Stimulated activated naive CD8-positive, alpha-beta T cell treated with anti-CD3 and anti-CD28 coated beads, Interleukin-15, Interleukin-2, amounts not matched to agents 100 ng/mL and 50 ng/mL, for 24 hours (primary cell): ENCODE measurements around the gene IRF1.

Experiments used
- H3K27ac Mint-ChIP-seq: one replicate; pipeline ENCODE4 v1.8.0; 2021; ENCODE audit warnings: mild to moderate bottlenecking, mixed read lengths
- H3K27me3 Mint-ChIP-seq: one replicate; pipeline ENCODE4 v1.8.0; 2021; ENCODE audit warnings: mixed read lengths
- H3K36me3 Mint-ChIP-seq: one replicate; pipeline ENCODE4 v1.8.0; 2021; ENCODE audit warnings: low read depth, mixed read lengths
- H3K4me1 Mint-ChIP-seq: one replicate; pipeline ENCODE4 v1.8.0; 2021; ENCODE audit warnings: low read depth, mixed read lengths
- H3K4me3 Mint-ChIP-seq: one replicate; pipeline ENCODE4 v1.8.0; 2021; ENCODE audit warnings: mild to moderate bottlenecking, mixed read lengths
- H3K9me3 Mint-ChIP-seq: one replicate; pipeline ENCODE4 v1.8.0; 2021; ENCODE audit warnings: mixed read lengths

The IRF1 gene

DNA sequence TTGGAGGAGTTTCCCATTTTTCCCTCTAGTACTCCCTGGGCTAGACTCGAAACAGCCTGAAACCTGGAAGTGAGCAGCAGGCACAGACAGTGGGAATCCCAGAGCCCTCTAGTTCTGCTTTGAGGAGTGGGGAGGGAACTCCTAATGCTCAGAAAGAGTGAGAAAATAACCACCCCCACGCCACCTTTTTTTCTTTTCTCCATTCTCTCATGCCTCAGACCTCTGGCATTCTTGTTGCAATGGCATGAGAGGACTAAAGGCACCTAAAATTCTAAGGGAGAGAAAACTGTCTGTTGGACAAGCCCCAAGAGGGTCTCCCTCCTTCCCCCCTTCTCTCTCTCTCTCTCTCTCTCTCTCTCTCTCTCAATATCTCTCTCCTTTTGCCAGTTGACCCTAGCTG lies 15.1 kb upstream of the IRF1 start:
- Mint-ChIP-seq H3K27ac (no peak overlapping the region), H3K27me3 (peaks cover 21% of the 10 kb centered on the region), H3K9me3 (no peaks in the 10 kb centered on the region), H3K36me3 (no peaks in the 10 kb centered on the region), H3K4me1 (peaks cover 24% of the 10 kb centered on the region), H3K4me3 (no peak overlapping the region)

DNA sequence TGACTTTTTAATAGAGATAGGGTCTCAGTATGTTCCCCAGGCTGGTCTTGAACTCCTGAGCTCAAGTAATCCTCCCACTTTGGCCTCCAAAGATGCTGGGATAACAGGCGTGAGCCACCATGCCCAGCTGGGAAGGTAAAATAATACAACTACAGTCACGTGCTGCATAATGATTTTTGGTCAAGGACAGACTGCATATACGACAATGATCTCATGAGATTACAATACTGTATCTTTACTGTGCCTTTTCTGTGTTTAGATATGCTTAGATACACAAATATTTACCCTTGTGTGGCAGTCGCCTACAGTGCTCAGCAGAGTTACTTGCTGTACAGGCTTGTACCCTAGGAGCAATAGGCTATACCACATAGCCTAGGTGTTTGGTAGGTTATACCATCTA lies 14.2 kb upstream of the IRF1 start:
- H3K27me3 Mint-ChIP-seq = peaks cover 17% of the 10 kb centered on the region
- H3K4me1 Mint-ChIP-seq = peaks cover 24% of the 10 kb centered on the region
- H3K9me3 Mint-ChIP-seq = no peaks in the 10 kb centered on the region
- no peaks in the 10 kb centered on the region for H3K36me3 Mint-ChIP-seq
- H3K27ac Mint-ChIP-seq = no peak overlapping the region
- H3K4me3 Mint-ChIP-seq = no peak overlapping the region

DNA sequence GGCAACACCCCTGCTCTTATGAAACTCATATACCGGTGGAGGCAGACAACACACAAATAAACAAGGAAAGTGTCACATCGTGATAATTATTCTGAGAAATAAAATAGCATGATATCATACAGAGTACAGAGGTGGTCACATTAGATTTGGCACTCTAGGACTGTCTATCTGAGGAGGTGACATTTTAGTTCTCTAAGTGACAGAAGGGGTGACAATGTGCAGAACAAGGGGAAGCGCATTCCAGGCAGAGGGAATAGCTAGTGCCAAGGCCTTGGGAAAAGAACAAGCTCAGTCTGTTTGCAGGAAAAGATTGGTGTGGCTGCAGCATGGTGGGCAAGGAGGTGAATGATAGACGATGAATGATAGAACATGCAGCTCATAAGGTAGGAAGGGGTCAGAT lies 12.7 kb upstream of the IRF1 start:
- Mint-ChIP-seq H3K4me1 (peaks cover 17% of the 10 kb centered on the region), H3K27ac (no peak overlapping the region), H3K27me3 (peaks cover 8% of the 10 kb centered on the region)

DNA sequence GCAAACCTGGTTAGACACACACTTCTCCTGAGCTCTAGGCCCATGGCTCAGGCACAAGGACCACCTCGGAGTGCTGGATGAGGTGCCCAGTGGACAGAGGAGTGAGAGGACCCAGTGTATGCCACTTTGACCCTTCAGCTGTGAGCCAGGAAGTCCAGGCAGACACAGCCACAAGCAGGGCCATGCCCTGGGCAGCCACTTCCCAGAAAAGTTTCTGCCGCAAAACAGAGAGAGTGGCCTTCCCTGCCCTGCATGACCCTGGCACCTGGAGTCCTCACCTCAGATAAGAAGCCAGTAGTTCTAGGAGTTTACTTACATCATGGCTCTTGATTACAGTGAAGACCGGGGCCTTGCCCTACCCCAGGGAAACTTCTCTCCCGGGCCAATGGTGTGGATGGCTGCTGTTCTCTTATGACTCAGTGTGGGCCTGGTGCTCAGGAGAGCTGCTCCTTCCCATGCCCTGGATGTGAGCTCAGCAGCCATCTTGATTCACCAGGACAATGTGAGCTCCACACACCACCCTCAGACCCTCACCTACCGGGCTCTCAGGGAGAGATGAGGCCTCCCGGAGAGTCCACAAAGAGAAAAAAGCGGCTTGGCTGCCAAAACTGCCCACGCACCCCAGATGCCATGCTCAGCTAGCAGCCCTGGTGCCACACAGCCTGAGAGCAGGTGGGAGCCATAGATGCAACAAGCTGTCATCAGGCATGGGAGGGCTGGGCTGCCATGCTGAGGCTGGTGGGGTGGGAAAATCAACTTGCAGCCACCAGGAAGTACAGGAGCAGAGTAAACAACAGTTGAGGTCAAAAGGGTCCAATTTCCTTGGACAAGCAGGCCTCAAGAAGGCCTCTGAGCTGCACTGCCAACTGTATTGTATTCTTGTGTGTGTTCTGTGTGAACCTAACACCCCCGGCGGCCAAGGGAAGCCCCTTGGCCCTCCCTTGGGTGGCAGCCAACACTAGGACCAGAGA lies 11.7 kb upstream of the IRF1 start:
- Mint-ChIP-seq H3K4me3 (no peak overlapping the region), H3K36me3 (no peaks in the 10 kb centered on the region), H3K27me3 (peaks cover under 1% of the 10 kb centered on the region), H3K27ac (no peak overlapping the region), H3K9me3 (no peaks in the 10 kb centered on the region), H3K4me1 (peaks cover 27% of the 10 kb centered on the region)

More for the DNA sequence above, 12.7 kb upstream of the IRF1 start:
- no peaks in the 10 kb centered on the region for H3K36me3 Mint-ChIP-seq
- no peaks in the 10 kb centered on the region for H3K9me3 Mint-ChIP-seq
- no peak overlapping the region for H3K4me3 Mint-ChIP-seq

DNA sequence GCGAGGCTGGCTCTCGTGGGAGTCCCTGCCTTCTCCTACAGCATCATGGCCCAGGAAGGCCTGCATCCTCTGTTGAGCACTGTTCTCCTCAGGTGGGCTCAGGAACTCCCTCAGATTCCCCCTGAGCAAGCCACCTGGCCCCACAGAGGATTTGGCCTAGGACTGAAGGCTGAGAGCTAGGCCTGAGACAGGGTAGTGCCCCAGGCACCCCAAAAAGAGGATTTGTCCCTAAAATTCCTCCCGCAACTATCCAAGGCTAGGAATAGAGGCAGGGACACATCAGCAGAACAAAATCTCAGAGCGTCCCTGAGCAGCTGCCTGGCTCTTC lies 11.0 kb upstream of the IRF1 start:
- Mint-ChIP-seq H3K4me3 (no peak overlapping the region), H3K4me1 (peaks cover 30% of the 10 kb centered on the region), H3K9me3 (no peaks in the 10 kb centered on the region), H3K27me3 (no peaks in the 10 kb centered on the region), H3K36me3 (no peaks in the 10 kb centered on the region), H3K27ac (no peak overlapping the region)

DNA sequence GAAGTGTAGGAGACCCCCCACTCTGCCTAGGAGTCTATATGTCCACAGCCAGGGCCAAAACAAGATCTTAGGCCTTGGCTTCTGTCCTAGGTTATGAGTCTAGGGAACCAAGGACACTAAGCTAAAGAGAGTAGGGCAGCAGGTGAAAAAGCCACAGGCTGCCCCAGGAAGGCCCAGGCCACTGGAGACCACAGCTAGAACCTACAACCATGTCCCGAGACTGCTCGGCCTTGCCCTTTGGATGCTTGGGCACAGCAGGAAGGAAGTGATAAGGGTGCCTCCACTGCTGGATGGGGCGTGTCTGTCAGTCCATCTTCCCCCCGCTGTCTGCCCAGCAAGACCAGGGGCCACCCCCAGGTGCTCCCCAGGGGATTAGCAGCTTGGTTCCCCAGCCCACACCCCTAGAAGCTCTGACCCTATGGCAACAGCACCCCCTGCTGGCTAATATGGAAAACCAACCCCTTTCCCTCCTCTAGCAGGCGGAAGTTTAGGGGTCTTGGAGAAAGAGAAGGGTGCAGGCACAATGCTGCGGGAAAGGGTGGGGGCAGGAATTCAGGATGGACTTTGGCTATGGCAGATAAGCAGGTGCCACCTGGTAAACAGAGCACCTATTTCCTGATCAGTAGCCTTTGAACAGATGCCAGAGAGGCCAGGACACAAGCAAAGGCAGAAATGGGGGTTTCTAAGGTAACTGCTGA lies 10.5 kb upstream of the IRF1 start:
- H3K27me3 Mint-ChIP-seq = no peaks in the 10 kb centered on the region
- no peaks in the 10 kb centered on the region for H3K9me3 Mint-ChIP-seq
- H3K4me3 Mint-ChIP-seq = no peak overlapping the region
- H3K27ac Mint-ChIP-seq = peak overlapping the region; percentile 54
- no peaks in the 10 kb centered on the region for H3K36me3 Mint-ChIP-seq
- H3K4me1 Mint-ChIP-seq = peaks cover 30% of the 10 kb centered on the region

DNA sequence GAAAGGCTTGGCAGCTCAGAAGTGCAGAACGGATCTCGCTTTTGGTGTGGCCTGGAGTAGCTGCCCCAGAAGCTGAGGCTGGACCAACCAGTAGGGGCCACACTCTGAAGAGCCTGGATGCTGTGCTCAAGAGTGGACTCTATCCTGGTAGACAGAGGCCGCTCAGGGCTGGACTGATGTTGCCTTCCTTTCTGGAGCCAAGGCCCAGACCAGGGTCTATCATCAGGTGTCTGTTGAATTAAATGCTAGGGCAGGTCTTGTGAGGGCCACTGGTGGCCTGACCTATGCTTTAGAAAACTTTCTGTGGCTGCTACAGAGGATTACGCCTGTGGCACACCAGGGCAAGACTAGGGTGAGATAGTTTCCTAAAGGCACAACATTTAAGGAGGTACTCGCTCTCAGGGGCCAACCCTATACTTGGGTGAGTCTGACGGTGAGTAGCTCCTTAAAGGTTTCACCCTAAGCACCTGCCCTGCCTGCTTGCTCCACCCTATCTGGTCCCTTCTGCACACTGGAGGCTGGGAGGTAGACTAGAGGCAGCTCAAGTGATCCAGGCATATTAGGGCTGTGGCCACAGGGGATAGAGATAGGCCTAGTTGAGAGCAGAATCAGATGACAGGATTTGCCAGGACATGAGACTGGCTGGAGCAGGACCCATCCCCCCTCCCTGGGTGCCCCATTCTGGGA lies 9.8 kb upstream of the IRF1 start:
- no peaks in the 10 kb centered on the region for H3K27me3 Mint-ChIP-seq
- no peak overlapping the region for H3K4me3 Mint-ChIP-seq
- H3K27ac Mint-ChIP-seq = peak overlapping the region; percentile 2
- H3K36me3 Mint-ChIP-seq = no peaks in the 10 kb centered on the region
- peaks cover 33% of the 10 kb centered on the region for H3K4me1 Mint-ChIP-seq
- H3K9me3 Mint-ChIP-seq = no peaks in the 10 kb centered on the region

DNA sequence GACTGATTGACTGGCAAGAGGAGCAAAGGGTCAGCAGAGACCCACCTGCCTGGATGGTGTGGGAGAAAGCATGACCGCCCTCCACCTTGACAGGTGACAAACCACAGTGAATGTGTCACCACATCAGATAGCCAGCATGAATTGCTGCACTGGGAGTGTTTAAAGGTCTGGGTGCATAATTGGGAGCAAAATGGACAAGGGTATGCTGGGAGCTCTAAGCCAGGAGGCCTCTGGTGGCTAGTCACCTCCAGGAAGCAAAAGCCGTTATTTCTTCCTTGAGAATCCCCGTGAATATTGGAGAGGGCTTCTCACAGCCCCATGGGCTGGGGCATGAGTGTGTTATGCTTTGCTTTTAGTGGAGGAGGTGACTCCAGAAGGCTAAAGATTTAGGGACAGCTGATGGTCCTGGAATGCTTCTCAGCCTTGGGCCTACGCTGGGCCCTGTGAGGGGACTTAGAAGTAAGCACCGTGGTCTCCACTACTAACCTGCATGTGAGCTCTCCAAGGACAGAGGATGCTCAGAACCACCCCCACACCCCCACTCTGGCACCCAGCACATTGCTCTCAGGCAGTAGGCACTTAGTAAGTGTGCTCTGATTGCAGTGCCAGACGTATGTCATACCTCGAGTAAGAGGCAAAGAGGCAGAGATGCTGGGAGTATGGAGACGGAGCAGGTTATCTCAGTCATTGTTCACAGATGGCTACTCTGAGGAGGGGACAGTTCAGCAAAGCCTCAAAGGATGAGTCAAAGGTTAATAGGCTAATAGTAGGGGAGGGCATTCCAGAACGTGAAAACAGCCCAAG lies 9.1 kb upstream of the IRF1 start:
- Mint-ChIP-seq H3K27ac (no peak overlapping the region), H3K27me3 (no peaks in the 10 kb centered on the region), H3K9me3 (no peaks in the 10 kb centered on the region), H3K4me3 (no peak overlapping the region), H3K4me1 (peaks cover 40% of the 10 kb centered on the region), H3K36me3 (no peaks in the 10 kb centered on the region)

DNA sequence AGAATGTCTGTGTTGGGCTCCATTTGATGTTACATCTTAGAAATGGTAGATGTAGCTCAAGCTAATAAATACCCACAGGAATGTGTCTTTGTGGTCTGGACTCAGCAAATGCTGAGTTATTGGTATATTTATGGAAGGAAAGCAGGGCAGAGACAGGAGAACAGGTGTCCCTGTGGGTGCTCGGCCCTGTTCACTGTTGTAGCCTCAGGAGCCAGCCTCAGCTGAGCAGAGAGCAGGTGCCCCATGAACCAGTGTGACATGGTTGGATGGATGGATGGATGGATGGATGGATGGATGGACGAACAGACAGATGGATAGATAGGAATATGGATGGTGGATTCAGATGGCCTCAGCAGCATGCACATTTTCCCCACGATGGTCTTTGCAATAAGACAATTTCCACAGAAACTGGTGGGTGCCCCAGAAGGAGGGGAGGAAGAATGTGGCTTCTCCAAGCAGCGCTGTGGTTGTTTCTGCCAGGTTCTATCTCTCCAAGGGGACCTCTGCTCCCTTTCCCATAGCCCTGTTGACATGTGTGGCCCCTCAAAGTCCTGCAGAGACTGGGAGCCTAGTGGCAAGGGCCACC lies 8.2 kb upstream of the IRF1 start:
- Mint-ChIP-seq H3K4me1 (peaks cover 49% of the 10 kb centered on the region), H3K27me3 (no peaks in the 10 kb centered on the region), H3K36me3 (no peaks in the 10 kb centered on the region), H3K4me3 (no peak overlapping the region), H3K9me3 (no peaks in the 10 kb centered on the region), H3K27ac (no peak overlapping the region)

DNA sequence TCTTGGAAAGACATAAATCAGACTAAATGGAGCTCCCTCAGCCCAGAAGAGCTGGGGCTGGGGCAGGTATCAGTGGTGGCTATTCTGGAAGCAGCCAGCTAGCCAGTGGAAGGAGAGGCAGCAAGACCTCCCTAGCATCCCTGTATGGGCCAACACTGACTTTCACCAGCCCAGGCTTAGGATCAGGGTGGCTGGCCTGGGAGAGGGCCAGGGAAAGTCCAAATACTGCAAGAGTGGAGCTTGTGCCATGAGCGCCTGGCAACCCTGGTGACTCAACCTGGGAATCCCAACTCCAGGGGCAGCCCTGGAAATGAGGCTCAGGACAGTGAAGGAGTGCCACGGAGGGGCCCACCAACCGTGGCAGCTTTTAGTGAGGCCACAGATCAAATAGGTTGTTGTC lies 7.6 kb upstream of the IRF1 start:
- Mint-ChIP-seq H3K4me3 (no peak overlapping the region), H3K27me3 (no peaks in the 10 kb centered on the region), H3K27ac (peak overlapping the region; percentile 43), H3K9me3 (no peaks in the 10 kb centered on the region), H3K36me3 (no peaks in the 10 kb centered on the region), H3K4me1 (peaks cover 55% of the 10 kb centered on the region)

DNA sequence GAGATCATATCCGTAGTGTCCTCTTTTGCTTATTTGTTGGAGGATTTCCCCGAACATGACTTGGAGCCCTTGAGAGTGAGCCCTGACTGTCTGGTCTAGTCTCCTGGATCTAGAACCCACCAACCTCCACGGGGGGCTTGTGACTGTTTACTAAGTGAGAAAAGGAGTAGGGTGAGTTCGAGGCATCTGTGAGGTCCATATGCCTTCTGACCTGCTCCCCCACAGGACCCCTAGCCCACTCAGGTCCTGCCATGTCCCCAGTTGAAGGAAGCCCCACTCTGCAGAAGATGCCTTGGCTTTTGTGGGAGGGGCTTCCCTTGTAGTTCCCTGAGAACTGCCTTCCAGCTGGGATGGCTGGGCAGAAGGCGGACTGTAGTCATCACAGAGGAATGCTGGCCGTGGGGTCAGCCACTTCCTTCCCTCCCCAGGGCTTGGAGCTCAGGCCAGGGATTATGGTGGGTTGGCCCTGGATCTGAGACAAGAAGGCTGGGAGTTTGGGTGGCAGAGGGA lies 7.0 kb upstream of the IRF1 start:
- Mint-ChIP-seq H3K9me3 (no peaks in the 10 kb centered on the region), H3K27ac (peak overlapping the region; percentile 87), H3K36me3 (no peaks in the 10 kb centered on the region), H3K4me3 (peak overlapping the region; percentile 87), H3K4me1 (peaks cover 60% of the 10 kb centered on the region), H3K27me3 (no peaks in the 10 kb centered on the region)

DNA sequence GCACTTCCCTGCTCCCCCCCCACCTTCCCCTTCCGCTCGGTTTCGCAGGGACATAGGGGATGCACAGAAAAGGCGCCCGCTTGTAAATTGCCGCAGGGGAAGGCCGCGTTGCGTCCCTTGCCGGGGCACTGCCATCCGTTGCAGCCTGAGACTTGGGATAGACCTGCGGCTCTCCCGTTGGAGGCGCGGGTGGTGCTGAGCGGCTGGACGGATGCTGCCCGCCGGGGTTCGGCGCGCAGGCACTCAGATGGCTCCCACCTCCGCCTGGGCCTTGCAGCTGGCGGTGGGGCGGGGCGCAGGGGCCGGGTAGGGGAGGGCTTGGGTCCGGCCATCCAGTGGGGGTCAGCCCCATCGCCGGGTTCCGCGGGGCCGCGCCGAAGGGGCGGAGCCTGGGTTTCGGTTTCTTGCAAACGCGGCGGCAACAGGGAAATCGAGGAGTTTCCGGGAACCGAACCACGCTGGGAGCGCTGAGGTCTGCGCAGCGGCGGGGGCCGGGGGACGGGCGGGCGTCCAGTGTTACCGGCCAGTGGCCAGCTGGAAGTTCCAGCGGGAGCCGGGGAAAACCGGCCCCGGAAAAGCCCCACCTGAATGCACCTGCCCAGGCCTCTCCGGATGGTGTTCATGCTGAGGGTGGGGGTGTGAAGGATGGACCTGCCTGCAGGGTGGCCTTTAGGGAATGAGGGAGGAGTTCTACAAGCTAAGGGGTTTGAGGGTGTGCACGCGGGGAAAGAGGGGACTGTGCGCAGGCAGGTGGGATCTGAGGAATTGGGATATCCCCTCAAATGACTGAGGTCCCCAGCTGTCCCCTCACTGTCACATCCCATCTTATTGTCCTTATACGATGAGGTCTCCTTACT lies 6.3 kb upstream of the IRF1 start:
- Mint-ChIP-seq H3K9me3 (no peaks in the 10 kb centered on the region), H3K36me3 (no peaks in the 10 kb centered on the region), H3K27me3 (no peaks in the 10 kb centered on the region)

DNA sequence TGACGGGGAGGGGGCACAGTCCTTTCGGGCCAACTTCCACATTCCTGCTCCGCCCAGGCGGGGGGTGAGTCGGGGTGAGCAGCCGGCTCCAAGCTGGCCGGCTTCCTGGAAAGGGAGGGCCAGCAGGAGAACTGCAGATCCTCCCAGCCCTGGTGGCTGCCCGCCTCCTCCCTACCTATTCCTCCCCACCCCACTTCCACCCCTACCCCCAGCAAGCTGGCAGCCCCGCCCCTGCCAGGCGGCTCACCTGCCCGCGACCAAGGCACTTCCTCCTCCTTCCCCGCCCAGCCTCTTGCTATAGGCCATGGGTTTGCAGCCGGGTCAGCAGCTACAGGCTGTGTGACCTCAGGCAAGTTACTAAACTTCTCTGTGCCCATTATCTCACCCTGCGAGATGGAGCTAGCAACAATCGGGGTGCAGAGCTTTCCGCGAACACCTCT lies 5.6 kb upstream of the IRF1 start:
- Mint-ChIP-seq H3K4me3 (peak overlapping the region; percentile 87), H3K27me3 (no peaks in the 10 kb centered on the region), H3K27ac (peak overlapping the region; percentile 93), H3K4me1 (peaks cover 70% of the 10 kb centered on the region), H3K9me3 (no peaks in the 10 kb centered on the region), H3K36me3 (no peaks in the 10 kb centered on the region)

More for the DNA sequence above, 6.3 kb upstream of the IRF1 start:
- peaks cover 66% of the 10 kb centered on the region for H3K4me1 Mint-ChIP-seq
- peak overlapping the region; percentile 93 for H3K27ac Mint-ChIP-seq
- H3K4me3 Mint-ChIP-seq = peak overlapping the region; percentile 87
